OCI-LY1 (cell line): ENCODE measurements around the gene PNPLA7.

Experiments used
- CTCF ChIP-seq: fragments of 200-600 bp; sonication (generic), shearing (Covaris generic); IDR thresholded peaks from 2 replicates; pipeline ENCODE4 v1.5.1; 2017; ENCODE audit warnings: mild to moderate bottlenecking, antibody characterized with exemption, low read length, moderate library complexity, mixed read lengths
- EZH2 ChIP-seq: fragments of 200-600 bp; sonication (generic), shearing (Covaris generic); IDR thresholded peaks from 2 replicates; pipeline ENCODE4 v1.8.0; 2017; ENCODE audit warnings: borderline replicate concordance, mixed run types, mild to moderate bottlenecking, antibody characterized with exemption, low read length, moderate library complexity, mixed read lengths

DNA sequence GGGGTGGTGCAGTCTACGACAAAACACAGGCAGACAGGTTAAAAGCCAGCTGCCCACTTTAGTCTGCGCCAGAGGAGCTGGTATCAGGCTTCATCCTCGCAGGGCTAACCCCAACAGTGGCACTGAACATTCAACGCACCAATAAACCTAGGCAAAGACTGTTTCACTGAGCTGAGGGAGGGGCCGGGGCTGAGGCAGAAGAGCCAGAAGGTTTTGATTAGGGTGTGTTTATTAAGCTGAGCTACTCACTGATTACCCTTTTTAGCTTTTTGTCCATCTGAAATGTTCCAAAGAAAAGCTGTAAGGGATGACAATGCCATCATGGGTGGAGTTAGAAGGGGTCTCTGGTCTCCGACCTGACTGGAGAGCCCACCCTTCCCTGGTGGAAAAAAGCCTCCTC, 38.7 kb upstream of the PNPLA7 start:
- TF ChIP-seq CTCF (no peak), EZH2 (no peak)
